Activated naive CD4-positive, alpha-beta T cell treated with anti-CD3 and anti-CD28 coated beads for 36 hours (primary cell): ENCODE data around the gene FAM53A. TPM values are rescaled to one million over a fixed set of nuclear protein-coding genes. Genes with fewer than 3 reads are reported as not detected.
"Not testable (repeated sequence)": the region's sequence is repeated elsewhere in the genome, so short reads cannot be mapped to it uniquely, and the experiment has no call there.

ENCODE experiments used
- CTCF ChIA-PET: fragments of 350-600 bp; sonication (Branson Sonifier 250); formaldehyde crosslinking; loops from one replicate; lab custom pipeline; 2021; ENCODE audit warnings: antibody characterized with exemption; lab: Charles Lee
- DNase-seq: peaks from one replicate; pipeline ENCODE4 v3.0.0-alpha.2; 2020
- H3K27ac Mint-ChIP-seq: one replicate; pipeline ENCODE4 v1.8.0; 2021; ENCODE audit warnings: mild to moderate bottlenecking, mixed read lengths
- H3K27me3 Mint-ChIP-seq: one replicate; pipeline ENCODE4 v1.8.0; 2021; ENCODE audit warnings: low read depth, mixed read lengths
- H3K36me3 Mint-ChIP-seq: one replicate; pipeline ENCODE4 v1.8.0; 2021; ENCODE audit warnings: low read depth, mixed read lengths
- H3K4me1 Mint-ChIP-seq: one replicate; pipeline ENCODE4 v1.8.0; 2021; ENCODE audit warnings: low read depth, mixed read lengths
- H3K4me3 Mint-ChIP-seq: one replicate; pipeline ENCODE4 v1.8.0; 2021; ENCODE audit warnings: mild to moderate bottlenecking, moderate library complexity, mixed read lengths
- H3K9me3 Mint-ChIP-seq: one replicate; pipeline ENCODE4 v1.8.0; 2021; ENCODE audit warnings: mixed read lengths
- intact Hi-C: fragments of 100-400 bp; cut with micrococcal nuclease; formaldehyde crosslinking; loops from one replicate; pipeline ENCODE4 v1.15.1; 2023
- total RNA-seq, 2 experiments: library from RNA; stranded (reverse); gene quantifications; one replicate each; pipeline ENCODE4 v1.2.3, GENCODE V29; 2021

FAM53A gene
- total RNA-seq, 2 experiments from 2014 or later: 2.6 to 3.0 TPM

DNA sequence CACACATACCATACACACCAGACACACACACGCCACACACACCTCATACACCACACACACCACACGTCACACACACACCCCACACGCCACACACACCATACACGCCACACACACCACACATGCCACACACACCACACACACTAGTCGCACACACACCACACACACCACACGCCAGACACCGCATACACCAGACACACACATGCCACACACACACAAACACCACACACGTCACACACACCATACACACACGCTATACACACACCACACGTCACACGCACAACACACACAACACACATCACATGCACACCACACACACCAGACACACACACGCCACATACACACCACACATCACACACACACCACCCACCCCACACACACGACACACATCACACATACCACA is 32.0 kb downstream of the FAM53A start:
- Mint-ChIP-seq H3K9me3 (no peaks in the 10 kb centered on the region), H3K36me3 (no peaks in the 10 kb centered on the region)
- intact Hi-C loops: no loop called here

GRCh38 chr4:1651609-1652008 is 32.5 kb downstream of the FAM53A start:
- Mint-ChIP-seq H3K4me1 (peaks cover 4% of the 10 kb centered on the region), H3K27me3 (no peaks in the 10 kb centered on the region), H3K27ac (no peak overlapping the region), H3K4me3 (no peak overlapping the region), H3K9me3 (no peaks in the 10 kb centered on the region), H3K36me3 (no peaks in the 10 kb centered on the region)
- intact Hi-C loops: no loop called here
- CTCF ChIA-PET: no interaction called here
- no peak for DNase-seq

More for the DNA sequence above, 32.0 kb downstream of the FAM53A start:
- CTCF ChIA-PET: no interaction called here
- Mint-ChIP-seq H3K27me3 (no peaks in the 10 kb centered on the region), H3K4me3 (no peak overlapping the region), H3K4me1 (peaks cover 4% of the 10 kb centered on the region), H3K27ac (no peak overlapping the region)
- no peak for DNase-seq

GRCh38 chr4:1648962-1649361 is 35.2 kb downstream of the FAM53A start:
- intact Hi-C loops: no loop called here
- CTCF ChIA-PET: interaction anchor here (0.8 kb wide), 1 partner anchor 160 kb away, joined by 3 read pairs; no protein-coding TSS in a partner anchor
- H3K4me1 Mint-ChIP-seq: peaks cover 4% of the 10 kb centered on the region
- H3K27ac Mint-ChIP-seq: no peak overlapping the region
- no peak for DNase-seq
- no peaks in the 10 kb centered on the region for H3K9me3 Mint-ChIP-seq
- H3K4me3 Mint-ChIP-seq: no peak overlapping the region
- no peaks in the 10 kb centered on the region for H3K36me3 Mint-ChIP-seq
- no peaks in the 10 kb centered on the region for H3K27me3 Mint-ChIP-seq

GRCh38 chr4:1647432-1647831 is 36.7 kb downstream of the FAM53A start:
- no peak overlapping the region for H3K4me3 Mint-ChIP-seq
- no peaks in the 10 kb centered on the region for H3K27me3 Mint-ChIP-seq
- H3K9me3 Mint-ChIP-seq: no peaks in the 10 kb centered on the region
- intact Hi-C loops: no loop called here
- peaks cover 4% of the 10 kb centered on the region for H3K4me1 Mint-ChIP-seq
- H3K27ac Mint-ChIP-seq: no peak overlapping the region
- no peak for DNase-seq
- CTCF ChIA-PET: interaction anchor here (0.7 to 1.4 kb wide), 2 partner anchors 18 to 101 kb away, joined by 4 read pairs; no protein-coding TSS in a partner anchor
- H3K36me3 Mint-ChIP-seq: no peaks in the 10 kb centered on the region

DNA sequence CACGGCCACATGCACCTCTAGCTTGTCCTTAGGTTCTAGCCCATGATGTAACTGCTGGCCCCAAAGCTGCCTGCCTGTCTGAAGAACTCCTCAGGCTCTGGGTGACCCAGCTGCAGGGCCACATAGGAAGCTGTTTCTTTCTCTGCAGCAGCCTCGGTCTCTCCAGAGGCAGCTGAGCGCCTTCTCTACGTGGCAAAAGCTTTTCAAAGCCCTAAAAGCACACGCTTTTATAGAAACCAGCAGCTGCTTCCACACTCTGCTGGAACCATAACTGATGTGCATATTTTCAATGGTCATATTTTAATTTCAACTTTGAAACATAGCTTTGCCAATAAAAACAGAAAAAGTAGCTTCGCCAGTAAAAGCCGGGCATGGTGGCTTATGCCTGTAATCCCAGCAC is 37.4 kb downstream of the FAM53A start:
- Mint-ChIP-seq H3K4me3 (no peak overlapping the region), H3K36me3 (no peaks in the 10 kb centered on the region), H3K27me3 (no peaks in the 10 kb centered on the region), H3K4me1 (peaks cover 4% of the 10 kb centered on the region), H3K9me3 (no peaks in the 10 kb centered on the region), H3K27ac (no peak overlapping the region)
- no peak for DNase-seq
- CTCF ChIA-PET: interaction anchor here (0.6 to 1.4 kb wide), 2 partner anchors 17 to 253 kb away, joined by 3 to 4 read pairs; no protein-coding TSS in a partner anchor
- intact Hi-C loops: no loop called here

GRCh38 chr4:1644891-1645657 is 39.0 kb downstream of the FAM53A start:
- Mint-ChIP-seq H3K36me3 (no peaks in the 10 kb centered on the region), H3K4me1 (peaks cover 4% of the 10 kb centered on the region), H3K27ac (no peak overlapping the region), H3K4me3 (no peak overlapping the region), H3K9me3 (no peaks in the 10 kb centered on the region), H3K27me3 (no peaks in the 10 kb centered on the region)
- intact Hi-C loops: no loop called here
- DNase-seq: no peak
- CTCF ChIA-PET: interaction anchor here (1.0 kb wide), 1 partner anchor 15 kb away, joined by 3 read pairs; no protein-coding TSS in a partner anchor

DNA sequence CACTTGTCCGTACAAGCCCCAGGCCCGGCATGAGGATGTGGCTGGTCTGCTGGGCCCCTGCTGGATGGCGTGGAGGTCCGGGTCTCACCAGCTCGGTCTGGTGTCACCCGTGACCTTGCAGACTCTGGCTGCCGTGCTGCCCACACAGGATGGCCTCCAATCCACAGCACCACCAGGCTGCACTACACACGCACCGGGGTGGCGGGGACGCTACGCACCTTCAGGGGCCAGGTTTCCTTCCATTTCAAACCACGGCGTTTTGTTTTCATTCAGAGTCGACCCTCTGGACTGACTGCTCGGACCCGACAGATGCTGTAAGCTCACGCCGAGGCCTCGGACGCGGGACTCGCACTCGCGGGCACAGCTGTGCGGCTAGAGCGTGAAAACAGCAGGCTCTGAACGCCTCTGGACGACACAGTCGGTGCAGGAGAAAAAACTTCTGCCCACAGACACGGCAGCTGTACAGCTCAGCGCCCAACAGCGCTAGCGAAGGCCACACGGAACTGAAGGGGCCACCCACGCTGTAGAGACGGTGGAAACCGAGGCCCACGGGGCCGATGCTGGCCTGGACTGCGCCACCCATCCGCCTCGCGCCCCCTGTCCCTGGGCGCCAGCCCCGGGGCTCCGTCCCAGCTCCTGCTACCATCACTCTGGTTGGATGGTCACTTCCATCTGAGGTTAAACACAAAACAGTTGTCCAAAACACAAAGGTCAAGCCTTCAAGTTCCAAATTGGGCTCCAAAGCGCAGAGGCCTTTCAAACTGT is 40.0 kb downstream of the FAM53A start:
- DNase-seq: no peak
- H3K27ac Mint-ChIP-seq: no peak overlapping the region
- no peak overlapping the region for H3K4me3 Mint-ChIP-seq
- CTCF ChIA-PET: no interaction called here
- intact Hi-C loops: no loop called here
- no peaks in the 10 kb centered on the region for H3K36me3 Mint-ChIP-seq
- no peaks in the 10 kb centered on the region for H3K9me3 Mint-ChIP-seq
- no peaks in the 10 kb centered on the region for H3K27me3 Mint-ChIP-seq
- peaks cover 4% of the 10 kb centered on the region for H3K4me1 Mint-ChIP-seq

- intact Hi-C loops: no loop called here
- Mint-ChIP-seq H3K36me3 (no peaks in the 10 kb centered on the region), H3K27ac (no peak overlapping the region), H3K27me3 (no peaks in the 10 kb centered on the region), H3K4me1 (peaks cover under 1% of the 10 kb centered on the region), H3K4me3 (no peak overlapping the region), H3K9me3 (no peaks in the 10 kb centered on the region)
- CTCF ChIA-PET: interaction anchor here (0.6 kb wide), 1 partner anchor 764 kb away, joined by 3 read pairs; no protein-coding TSS in a partner anchor
- no peak for DNase-seq
Measured at GRCh38 chr4:1642196-1642951, 41.7 kb downstream of the FAM53A start.

- Mint-ChIP-seq H3K27me3 (no peaks in the 10 kb centered on the region), H3K36me3 (no peaks in the 10 kb centered on the region), H3K9me3 (no peaks in the 10 kb centered on the region), H3K4me3 (no peak overlapping the region), H3K4me1 (no peaks in the 10 kb centered on the region), H3K27ac (no peak overlapping the region)
- intact Hi-C loops: no loop called here
- DNase-seq: no peak
- CTCF ChIA-PET: interaction anchor here (0.6 kb wide), 1 partner anchor 765 kb away, joined by 3 read pairs; no protein-coding TSS in a partner anchor
Measured at GRCh38 chr4:1641671-1642070, 42.4 kb downstream of the FAM53A start.

GRCh38 chr4:1640716-1641503 is 43.2 kb downstream of the FAM53A start:
- H3K36me3 Mint-ChIP-seq, H3K9me3 Mint-ChIP-seq, H3K27ac Mint-ChIP-seq, DNase-seq, H3K4me1 Mint-ChIP-seq, H3K4me3 Mint-ChIP-seq, H3K27me3 Mint-ChIP-seq, intact Hi-C loops: not testable (repeated sequence)
- CTCF ChIA-PET: interaction anchor here (0.6 kb wide), 1 partner anchor 249 kb away, joined by 3 read pairs; no protein-coding TSS in a partner anchor

DNA sequence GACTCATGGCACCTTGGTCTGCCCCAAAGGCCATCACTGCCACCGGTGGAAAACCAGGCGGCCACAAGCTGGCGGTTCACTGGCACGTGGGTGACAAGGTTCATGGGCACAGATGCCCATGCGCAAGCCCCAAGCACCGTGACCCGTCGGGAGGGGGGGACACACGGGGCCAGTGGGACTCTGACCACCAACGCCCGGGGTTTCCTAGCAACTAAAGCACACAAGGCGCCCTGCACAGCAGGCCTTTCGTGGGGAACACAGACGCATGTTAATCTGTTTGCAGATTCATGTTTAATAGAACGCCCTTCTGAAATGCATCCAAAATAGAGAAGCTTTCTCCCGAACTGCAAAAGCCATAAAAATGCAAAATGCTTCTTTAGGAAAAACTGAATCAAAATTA is 43.9 kb downstream of the FAM53A start:
- Mint-ChIP-seq H3K36me3 (no peaks in the 10 kb centered on the region), H3K27ac (no peak overlapping the region), H3K9me3 (no peaks in the 10 kb centered on the region), H3K27me3 (no peaks in the 10 kb centered on the region), H3K4me3 (no peak overlapping the region), H3K4me1 (no peaks in the 10 kb centered on the region)
- CTCF ChIA-PET: interaction anchor here (0.6 kb wide), 1 partner anchor 248 kb away, joined by 3 read pairs; no protein-coding TSS in a partner anchor
- intact Hi-C loops: no loop called here
- DNase-seq: no peak
